CD4-positive, alpha-beta T cell treated with Interleukin-21 for 1 hour (primary cell): ENCODE results near the gene TC2N.
"Not testable (repeated sequence)": the region's sequence is repeated elsewhere in the genome, so short reads cannot be mapped to it uniquely, and the experiment has no call there.

Experiments used
- DNase-seq: peaks from one replicate; pipeline ENCODE4 v3.0.0-alpha.2; 2020

Gene TC2N

DNA sequence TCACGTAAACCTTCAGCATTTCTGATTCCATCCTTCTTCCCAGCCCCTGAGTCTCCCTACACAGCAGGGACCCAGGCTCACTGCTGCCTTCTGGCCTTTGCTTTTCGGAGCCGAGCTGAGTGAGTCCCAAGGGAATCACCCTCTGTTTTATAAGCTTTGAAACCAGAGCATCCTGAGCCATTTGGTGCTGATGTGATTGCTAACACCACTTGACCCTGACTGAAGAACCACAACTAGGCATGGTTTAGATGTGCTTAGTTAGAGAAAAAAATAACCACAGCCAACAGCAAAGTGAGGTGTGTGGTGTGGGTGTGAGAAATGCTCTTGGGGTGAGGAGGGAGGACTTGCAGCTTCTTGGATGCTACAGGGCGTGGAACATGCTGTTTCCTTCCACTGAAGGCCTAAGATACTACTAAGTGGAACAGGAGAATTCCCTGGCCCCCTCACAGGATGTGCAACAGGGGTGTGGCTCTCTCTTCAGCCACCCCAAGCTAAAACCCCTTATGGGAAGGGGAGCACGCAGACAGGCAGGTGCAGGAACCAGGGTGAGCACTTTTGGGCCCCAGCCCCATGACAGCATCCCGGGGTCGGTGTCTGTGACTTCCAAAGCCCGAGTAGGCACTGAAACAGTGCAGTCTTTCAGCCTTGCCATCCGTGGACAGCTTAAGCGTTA is at the start of gene TC2N:
TSS of gene TC2N (minus strand) at position 221 of the 673 bp plus-strand sequence. CDS start 53,767 bp downstream, outside the sequence.
- DNase-seq = peak; percentile 76

GRCh38 chr14:91912035-91912434 is 44.7 kb upstream of the TC2N start:
- no peak for DNase-seq

- peak; percentile 64 for DNase-seq
Measured at GRCh38 chr14:91911474-91912032, 44.2 kb upstream of the TC2N start.

- no peak for DNase-seq
Measured at GRCh38 chr14:91910196-91910595, 42.9 kb upstream of the TC2N start.

DNA sequence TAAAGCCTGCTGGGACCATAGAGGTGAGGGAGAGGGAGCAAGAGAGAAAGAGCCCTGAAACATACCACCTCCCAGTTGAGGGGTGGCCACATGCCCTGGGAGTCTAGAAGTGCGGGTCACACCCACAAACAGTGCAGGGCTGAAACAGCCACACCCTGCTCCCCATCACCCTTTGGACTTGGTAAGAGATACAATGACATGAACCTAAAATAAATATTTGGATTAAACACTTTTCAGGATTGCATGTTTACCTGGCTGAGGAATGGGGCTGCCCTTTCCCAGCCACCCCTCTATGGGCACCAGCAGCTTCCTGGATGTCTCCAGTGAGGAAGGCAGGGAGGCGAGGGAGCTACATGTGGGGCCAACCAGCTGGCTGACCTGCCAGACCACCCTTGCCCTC is 39.0 kb upstream of the TC2N start:
- no peak for DNase-seq

DNA sequence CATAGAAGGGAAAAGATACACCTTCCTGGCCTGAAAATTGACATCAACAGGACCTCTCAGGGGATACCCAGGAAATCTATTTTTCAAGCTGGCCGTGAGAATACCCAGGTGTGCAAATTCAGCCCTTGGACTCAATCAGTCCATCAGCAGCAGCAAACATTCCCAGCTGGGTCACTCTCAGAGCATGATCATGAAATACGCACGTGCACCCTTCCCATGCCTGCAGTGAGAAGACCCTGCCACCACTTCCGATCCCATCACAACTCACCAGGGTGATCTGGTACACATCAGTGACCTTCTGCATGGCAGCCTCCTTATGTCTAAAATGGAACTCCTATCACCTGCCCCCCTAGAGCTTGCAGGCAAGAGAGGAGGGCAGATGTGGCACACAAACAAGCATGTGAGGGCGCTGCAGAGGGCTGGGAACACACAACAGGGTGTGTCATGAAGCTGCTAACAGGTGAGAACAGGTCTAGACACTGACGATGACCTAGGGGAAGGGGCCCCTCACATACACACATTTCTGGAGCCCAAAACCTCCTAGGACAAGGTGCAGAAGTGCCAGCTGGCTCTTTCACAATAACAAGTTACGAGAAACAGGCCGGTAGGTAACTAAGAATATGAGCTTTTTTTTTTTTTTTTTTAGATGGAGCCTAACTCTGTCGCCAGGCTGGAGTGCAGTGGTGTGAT is 37.8 kb upstream of the TC2N start:
- DNase-seq = no peak

- no peak for DNase-seq
Measured at GRCh38 chr14:91904483-91904882, 37.1 kb upstream of the TC2N start.

GRCh38 chr14:91903070-91903469 is 35.7 kb upstream of the TC2N start:
- no peak for DNase-seq

GRCh38 chr14:91902336-91902735 is 35.0 kb upstream of the TC2N start:
- no peak for DNase-seq

GRCh38 chr14:91901449-91902226 is 34.3 kb upstream of the TC2N start:
- DNase-seq = no peak

- DNase-seq = no peak
Measured at GRCh38 chr14:91899806-91900205, 32.5 kb upstream of the TC2N start.

GRCh38 chr14:91899213-91899612 is 31.9 kb upstream of the TC2N start:
- peak; percentile 43 for DNase-seq

DNA sequence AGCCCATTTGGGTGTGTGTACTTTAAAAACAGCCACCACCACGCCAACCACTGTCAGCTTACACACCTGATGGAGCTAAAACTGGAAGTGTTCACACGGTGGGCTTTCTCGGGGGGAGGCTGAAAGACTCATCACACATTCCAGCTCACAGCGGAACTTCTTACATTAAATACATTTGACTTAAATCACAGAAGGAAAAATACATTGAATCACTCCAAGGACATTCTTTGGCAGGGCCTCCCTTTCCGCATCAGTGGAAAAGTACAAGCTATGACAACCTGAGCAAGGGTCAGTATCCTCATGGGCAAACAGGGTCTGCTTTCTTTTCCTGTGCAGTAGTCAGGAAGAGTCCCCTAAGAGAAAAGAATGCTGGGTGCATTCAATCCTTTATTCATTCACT is 31.0 kb upstream of the TC2N start:
- DNase-seq = no peak

DNA sequence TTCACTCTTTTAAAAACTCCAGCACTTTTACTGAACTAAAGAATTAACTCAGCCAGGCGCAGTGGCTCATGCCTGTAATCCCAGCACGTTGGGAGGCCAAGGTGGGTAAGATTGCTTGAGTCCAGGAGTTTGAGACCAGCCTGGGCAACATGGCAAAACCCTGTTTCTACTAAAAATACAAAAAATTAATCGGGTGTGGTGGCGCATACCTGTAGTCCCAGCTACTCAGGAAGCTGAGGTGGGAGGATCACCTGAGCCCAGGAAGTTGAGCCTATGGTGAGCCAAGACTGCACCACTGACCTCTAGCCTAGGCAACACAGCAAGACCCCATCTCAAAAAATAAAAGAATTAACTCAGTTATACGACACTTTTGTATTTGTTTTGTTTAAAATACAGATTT is 30.4 kb upstream of the TC2N start:
- DNase-seq = not testable (repeated sequence)

DNA sequence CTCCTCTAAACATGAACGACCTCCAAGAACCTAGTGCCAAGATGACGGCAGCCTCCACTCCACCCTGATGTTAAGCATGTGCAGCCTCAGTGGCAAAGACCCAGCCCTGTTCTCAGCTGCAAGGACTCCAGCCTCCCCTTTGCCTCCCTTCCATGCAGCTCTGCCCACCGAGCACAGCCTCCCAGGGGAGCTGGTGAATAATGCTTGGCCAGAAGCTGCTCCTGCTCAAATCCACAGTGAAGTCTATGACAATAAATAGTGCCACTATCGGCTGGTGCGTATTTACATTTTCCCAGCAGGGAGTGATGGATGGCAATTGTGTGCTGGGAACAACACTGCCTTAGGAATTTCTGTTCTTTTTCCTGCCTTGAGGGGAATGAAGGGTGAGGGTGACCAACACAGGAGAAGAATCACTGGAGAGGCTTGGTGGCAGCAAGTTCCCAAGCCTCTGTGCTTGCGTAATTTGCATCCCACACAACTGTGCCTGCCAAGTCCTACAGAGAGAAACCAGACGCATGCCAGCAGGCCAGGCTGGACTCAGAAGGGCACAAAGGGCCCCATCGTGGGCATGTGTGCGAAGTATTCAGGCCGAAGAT is 29.9 kb upstream of the TC2N start:
- DNase-seq = no peak

DNA sequence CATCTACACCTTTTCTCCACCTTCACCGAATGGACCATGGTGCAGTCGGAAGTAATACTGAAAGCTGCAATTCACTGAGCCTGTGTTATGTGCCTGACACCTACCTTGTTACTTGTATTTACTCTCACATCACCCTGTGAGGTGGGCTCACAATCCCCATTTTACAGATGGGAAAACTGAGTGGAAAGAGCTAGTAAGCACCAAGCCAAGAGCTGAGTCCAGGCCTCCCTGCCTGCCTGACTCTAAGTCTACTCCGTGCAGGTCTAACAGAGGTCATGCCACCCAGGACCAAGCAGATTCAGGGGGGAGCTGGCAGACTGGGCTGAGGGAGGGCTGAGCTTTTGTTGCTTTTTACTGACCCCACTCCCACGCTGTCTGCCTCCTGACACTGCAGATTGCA is 29.1 kb upstream of the TC2N start:
- no peak for DNase-seq

DNA sequence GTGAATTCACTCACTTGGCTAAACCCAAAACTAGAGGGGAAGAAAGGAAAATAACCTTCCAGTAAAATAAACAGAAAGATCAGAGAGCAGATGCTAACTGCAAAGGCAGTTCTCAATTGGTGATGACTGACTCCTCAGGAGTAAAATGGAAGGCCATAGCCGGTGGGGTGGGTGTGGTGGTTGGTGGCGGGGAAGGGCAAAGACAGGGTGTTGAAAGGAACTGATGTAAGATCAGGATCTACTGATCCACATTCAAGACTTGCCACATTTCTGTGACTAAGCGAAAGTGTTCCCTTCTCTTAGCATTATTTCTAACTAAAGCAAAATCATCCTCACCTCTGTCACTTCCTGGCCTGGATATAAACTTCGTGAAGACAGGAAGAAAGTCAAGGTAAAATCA is 26.3 kb upstream of the TC2N start:
- DNase-seq = no peak

- peak; percentile 39 for DNase-seq
Measured at GRCh38 chr14:91893007-91893406, 25.7 kb upstream of the TC2N start.

DNA sequence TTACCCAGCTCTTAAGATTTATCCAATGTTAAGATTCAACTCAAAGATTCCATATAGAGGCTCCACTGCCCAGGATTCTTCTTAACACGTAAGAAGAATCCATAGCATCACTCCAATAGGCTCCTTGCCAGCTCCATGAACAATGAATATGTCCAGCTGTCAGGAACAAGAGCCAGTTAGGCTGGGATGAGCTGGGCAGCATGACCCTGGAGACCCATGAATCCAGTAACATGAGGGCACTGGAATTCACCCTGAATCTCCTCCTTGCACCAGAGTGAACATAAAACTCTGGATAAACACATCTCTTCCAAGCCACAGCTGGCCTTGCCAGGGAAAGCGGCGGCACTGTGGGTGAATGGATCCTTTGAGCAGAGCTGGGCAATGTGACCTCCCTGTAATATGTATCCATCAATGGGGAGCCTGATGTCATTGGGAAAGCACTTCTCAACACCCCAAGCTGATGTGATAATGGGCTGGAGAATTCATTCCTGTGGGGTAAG is 24.4 kb upstream of the TC2N start:
- DNase-seq = no peak

- DNase-seq = no peak
Measured at GRCh38 chr14:91891101-91891500, 23.8 kb upstream of the TC2N start.

- no peak for DNase-seq
Measured at GRCh38 chr14:91890291-91890749, 23.0 kb upstream of the TC2N start.

DNA sequence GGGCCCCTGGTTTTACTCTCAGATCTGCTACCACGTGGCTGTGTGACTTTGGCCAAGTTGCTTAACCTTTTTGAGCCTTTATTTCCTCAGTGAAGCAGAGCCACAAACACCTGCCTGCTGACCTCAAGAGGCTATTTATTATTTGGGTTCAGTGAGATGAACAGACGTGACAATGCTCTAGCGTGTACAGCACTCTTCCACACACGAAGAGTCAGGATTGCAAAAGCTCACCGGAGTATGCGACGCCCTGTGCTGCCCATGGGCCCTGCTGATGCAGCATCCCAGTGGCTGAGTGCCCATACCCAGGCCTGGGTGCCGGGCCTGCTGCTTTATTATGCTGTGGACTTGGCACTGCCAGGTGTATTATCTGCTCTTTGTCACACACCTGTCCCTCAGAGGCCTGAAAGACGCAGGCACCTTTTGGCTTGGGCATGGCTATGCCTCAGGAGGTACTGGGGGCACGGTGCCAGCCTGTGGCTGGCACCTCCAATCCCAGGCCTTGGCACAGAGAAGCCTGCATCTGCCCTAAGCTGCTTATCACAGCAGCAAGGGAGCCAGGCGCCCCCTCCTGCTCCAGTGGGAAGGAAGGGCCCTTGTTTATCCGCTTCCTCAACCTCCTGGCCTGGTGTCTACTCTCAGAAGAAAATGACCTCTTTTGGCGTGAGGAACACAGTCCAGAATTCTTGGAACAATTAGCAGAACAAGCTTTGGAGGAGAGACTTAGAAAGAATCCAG is 22.3 kb upstream of the TC2N start:
- no peak for DNase-seq
